Hepatocyte (in vitro differentiated cells): ENCODE results near the gene ADAMTSL1. TPM values are rescaled to one million over a fixed set of nuclear protein-coding genes. Genes with fewer than 3 reads are reported as not detected.
A peak's percentile ranks its signal among the peaks of the same experiment; 100 is the strongest.

Experiments
- DNase-seq: peaks from one replicate; pipeline ENCODE4 v3.0.0-alpha.2; 2016; ENCODE audit warnings: low spot score
- H2AFZ ChIP-seq: fragments of 200-600 bp; sonication (generic); 2 replicates; pipeline ENCODE4 v1.6.0; 2016; ENCODE audit warnings: antibody characterized with exemption, mild to moderate bottlenecking
- H3K27ac ChIP-seq: fragments of 200-600 bp; sonication (generic); 2 replicates; pipeline ENCODE4 v1.5.1; 2016; ENCODE audit warnings: mild to moderate bottlenecking
- H3K27me3 ChIP-seq: fragments of 200-600 bp; sonication (generic); 2 replicates; pipeline ENCODE4 v1.6.1; 2016
- H3K36me3 ChIP-seq: fragments of 200-600 bp; sonication (generic); replicated peaks from 2 replicates; pipeline ENCODE4 v1.5.1; 2016; ENCODE audit warnings: low read depth; ENCODE audit not compliant: insufficient read depth
- H3K4me1 ChIP-seq: fragments of 200-600 bp; sonication (generic); 2 replicates; pipeline ENCODE4 v1.5.1; 2016; ENCODE audit warnings: mild to moderate bottlenecking, moderate library complexity; ENCODE audit not compliant: insufficient read depth
- H3K4me2 ChIP-seq: fragments of 200-600 bp; sonication (generic); 2 replicates; pipeline ENCODE4 v1.6.0; 2016
- H3K4me3 ChIP-seq: fragments of 200-600 bp; sonication (generic); 2 replicates; pipeline ENCODE4 v1.5.1; 2016; ENCODE audit warnings: mild to moderate bottlenecking
- H3K79me2 ChIP-seq: fragments of 200-600 bp; sonication (generic); 2 replicates; pipeline ENCODE4 v1.6.0; 2017; ENCODE audit warnings: mild to moderate bottlenecking
- H3K9me2 ChIP-seq: fragments of 200-600 bp; sonication (generic); replicated peaks from 2 replicates; pipeline ENCODE4 v1.6.0; 2017; ENCODE audit warnings: mild to moderate bottlenecking; ENCODE audit not compliant: insufficient read depth
- H3K9me3 ChIP-seq: fragments of 200-600 bp; sonication (generic); 2 replicates; pipeline ENCODE4 v1.5.1; 2016; ENCODE audit warnings: low read depth, mild to moderate bottlenecking
- H4K20me1 ChIP-seq: fragments of 200-600 bp; sonication (generic); 2 replicates; pipeline ENCODE4 v1.6.0; 2016; ENCODE audit warnings: mild to moderate bottlenecking; ENCODE audit not compliant: insufficient read depth, poor library complexity, severe bottlenecking
- CTCF ChIP-seq: fragments of 200-600 bp; sonication (generic); IDR thresholded peaks from 2 replicates; pipeline ENCODE4 v1.5.1; 2016; ENCODE audit warnings: antibody characterized with exemption, mild to moderate bottlenecking; ENCODE audit not compliant: poor library complexity
- EZH2 ChIP-seq: fragments of 200-600 bp; sonication (generic); IDR thresholded peaks from 2 replicates; pipeline ENCODE4 v1.6.1; 2016; ENCODE audit warnings: antibody characterized with exemption, mild to moderate bottlenecking, borderline replicate concordance
- EZH2phosphoT487 ChIP-seq: fragments of 200-600 bp; sonication (generic); IDR thresholded peaks from one replicate; pipeline ENCODE4 v1.6.1; 2018; ENCODE audit warnings: antibody characterized with exemption, mild to moderate bottlenecking, low read depth, moderate library complexity; ENCODE audit not compliant: unreplicated experiment, severe bottlenecking
- WGBS: methylation state at CpG from one replicate; pipeline ENCODE4 v1.1.6; 2016; ENCODE audit warnings: low lambda C conversion rate; ENCODE audit errors: missing lambda C conversion rate; 5-methylcytosine and 5-hydroxymethylcytosine counted together
- polyA plus RNA-seq: library from polyadenylated mRNA; unstranded; fragments of >200 nt; fragmentation: Nextera tagmentation; extraction: Ambion mirVana; gene quantifications from 2 replicates; pipeline ENCODE4 v1.2.1, GENCODE V29; 2016
- total RNA-seq: library from RNA; depleted of rRNA; stranded (reverse); fragments of >200 nt; gene quantifications from 2 replicates; pipeline ENCODE4 v1.2.3, GENCODE V29; 2014

Gene ADAMTSL1
- total and polyA plus RNA-seq, 2 experiments from 2014 or later = 7.2 to 24.0 TPM

- Histone ChIP-seq H3K9me3 (no peaks in the 10 kb centered on the region), H4K20me1 (no peaks in the 10 kb centered on the region), H3K27ac (no peak overlapping the region), H3K36me3 (no peaks in the 10 kb centered on the region), H3K4me2 (no peak overlapping the region), H3K9me2 (no peaks in the 10 kb centered on the region), H3K4me3 (no peak overlapping the region), H3K27me3 (no peaks in the 10 kb centered on the region), H2AFZ (no peak overlapping the region), H3K79me2 (no peaks in the 10 kb centered on the region), H3K4me1 (peaks cover 14% of the 10 kb centered on the region)
- DNase-seq = no peak
- TF ChIP-seq EZH2 (no peak), CTCF (no peak), EZH2phosphoT487 (no peak)
These were observed 40.3 kb upstream of the ADAMTSL1 start for GRCh38 chr9:18433620-18434019.

- H2AFZ ChIP-seq = peak overlapping the region; percentile 46
- no peaks in the 10 kb centered on the region for H3K27me3 ChIP-seq
- 6% methylated on average over 9 of the region's 9 CpGs for WGBS
- peak overlapping the region; percentile 84 for H3K4me2 ChIP-seq
- peaks cover 17% of the 10 kb centered on the region for H3K4me1 ChIP-seq
- H3K36me3 ChIP-seq = no peaks in the 10 kb centered on the region
- H3K27ac ChIP-seq = peak overlapping the region; percentile 86
- no peaks in the 10 kb centered on the region for H3K9me2 ChIP-seq
- no peaks in the 10 kb centered on the region for H3K9me3 ChIP-seq
- peak overlapping the region; percentile 36 for H3K4me3 ChIP-seq
- no peaks in the 10 kb centered on the region for H3K79me2 ChIP-seq
- peak; percentile 39 for DNase-seq
- H4K20me1 ChIP-seq = no peaks in the 10 kb centered on the region
- TF ChIP-seq EZH2phosphoT487 (no peak), CTCF (no peak), EZH2 (no peak)
These were observed 36.4 kb upstream of the ADAMTSL1 start for GRCh38 chr9:18437315-18438201.

- 14% methylated on average over 31 of the region's 31 CpGs for WGBS
- TF ChIP-seq EZH2 (no peak), CTCF (peak; percentile 49), EZH2phosphoT487 (no peak)
- Histone ChIP-seq H3K4me3 (peak overlapping the region; percentile 36), H2AFZ (peak overlapping the region; percentile 46), H3K36me3 (no peaks in the 10 kb centered on the region), H3K27ac (peak overlapping the region; percentile 86), H3K9me2 (no peaks in the 10 kb centered on the region), H3K4me2 (peak overlapping the region; percentile 84), H3K27me3 (no peaks in the 10 kb centered on the region), H3K4me1 (peaks cover 17% of the 10 kb centered on the region), H3K9me3 (no peaks in the 10 kb centered on the region), H3K79me2 (no peaks in the 10 kb centered on the region), H4K20me1 (no peaks in the 10 kb centered on the region)
- DNase-seq = peak; percentile 67
These were observed 35.5 kb upstream of the ADAMTSL1 start for GRCh38 chr9:18438300-18438925.
